HepG2 (cell line): ENCODE data around the gene NTMT1. TPM values are rescaled to one million over a fixed set of nuclear protein-coding genes. Genes with fewer than 3 reads are reported as not detected.

Source experiments
- ATF7 ChIP-seq, 2 experiments: fragments of 450-650 bp in 1 of 2; sonication (generic) in 1 of 2; formaldehyde crosslinking in 1 of 2; IDR thresholded peaks; 2 replicates each; pipeline versions ENCODE4 v1.4.0 to v1.6.1; 2016 to 2020; ENCODE audit warnings: antibody characterized with exemption in 1 of 2, mild to moderate bottlenecking in 1 of 2, missing genetic modification reagents in 1 of 2
- CBX2 ChIP-seq, 2 experiments: fragments of 200-600 bp in 1 of 2; sonication (generic); formaldehyde crosslinking in 1 of 2; IDR thresholded peaks; 2 replicates each; pipeline versions ENCODE4 v1.7.0 to v1.8.1; 2018 to 2022; ENCODE audit warnings: low read depth in 2 of 2, low read length in 1 of 2, mild to moderate bottlenecking in 1 of 2, missing genetic modification reagents in 1 of 2
- DDIT3 ChIP-seq: sonication (generic); formaldehyde crosslinking; IDR thresholded peaks from 2 replicates; pipeline ENCODE4 v1.4.0; 2020; ENCODE audit warnings: mild to moderate bottlenecking, missing genetic modification reagents
- FOXK2 ChIP-seq: fragments of 450-650 bp; IDR thresholded peaks from 2 replicates; pipeline ENCODE4 v1.6.1; 2016
- IRF9 ChIP-seq: sonication (generic); formaldehyde crosslinking; IDR thresholded peaks from 2 replicates; pipeline ENCODE4 v1.8.0; 2022; ENCODE audit warnings: missing genetic modification reagents, mild to moderate bottlenecking, borderline replicate concordance
- IRX3 ChIP-seq: sonication (generic); formaldehyde crosslinking; IDR thresholded peaks from 2 replicates; pipeline ENCODE4 v1.8.1; 2023; ENCODE audit warnings: mild to moderate bottlenecking, low read depth, missing genetic modification reagents, borderline replicate concordance
- MBNL3 ChIP-seq: fragments of 250-450 bp; sonication (Bioruptor Pico); conservative IDR thresholded peaks from 2 replicates; pipeline ENCODE4 v1.8.0; 2022; ENCODE audit warnings: mild to moderate bottlenecking, inconsistent platforms
- MXD1 ChIP-seq: sonication (generic); formaldehyde crosslinking; IDR thresholded peaks from 2 replicates; pipeline ENCODE4 v1.4.0; 2020; ENCODE audit warnings: mild to moderate bottlenecking, missing genetic modification reagents
- NFE2L1 ChIP-seq: sonication (generic); formaldehyde crosslinking; IDR thresholded peaks from 2 replicates; pipeline ENCODE4 v1.4.0; 2020; ENCODE audit warnings: missing genetic modification reagents, mild to moderate bottlenecking, borderline replicate concordance
- SNAPC2 ChIP-seq: sonication (generic); formaldehyde crosslinking; IDR thresholded peaks from 2 replicates; pipeline ENCODE4 v1.8.1; 2022; ENCODE audit warnings: mild to moderate bottlenecking, missing genetic modification reagents
- TOE1 ChIP-seq: sonication (generic); formaldehyde crosslinking; IDR thresholded peaks from 2 replicates; pipeline ENCODE4 v1.4.0; 2020; ENCODE audit warnings: mild to moderate bottlenecking, missing genetic modification reagents
- ZBTB3 ChIP-seq: sonication (generic); formaldehyde crosslinking; IDR thresholded peaks from 2 replicates; pipeline ENCODE4 v1.4.0; 2020; ENCODE audit warnings: low read depth, mild to moderate bottlenecking, moderate library complexity, missing genetic modification reagents, borderline replicate concordance
- ZFP90 ChIP-seq: sonication (generic); formaldehyde crosslinking; IDR thresholded peaks from 2 replicates; pipeline ENCODE4 v1.8.0; 2022; ENCODE audit warnings: missing genetic modification reagents, mild to moderate bottlenecking, inconsistent platforms, borderline replicate concordance
- ZNF281 ChIP-seq: sonication (generic); formaldehyde crosslinking; IDR thresholded peaks from 2 replicates; pipeline ENCODE4 v1.4.0; 2020; ENCODE audit warnings: missing genetic modification reagents, borderline replicate concordance
- ZNF431 ChIP-seq: sonication (generic); formaldehyde crosslinking; IDR thresholded peaks from 2 replicates; pipeline ENCODE4 v1.9.0; 2022; ENCODE audit warnings: missing genetic modification reagents, low read depth, mild to moderate bottlenecking, borderline replicate concordance
- ZNF468 ChIP-seq: sonication (generic); formaldehyde crosslinking; IDR thresholded peaks from 2 replicates; pipeline ENCODE4 v1.8.0; 2022; ENCODE audit warnings: mild to moderate bottlenecking, moderate library complexity, missing genetic modification reagents
- ZNF589 ChIP-seq: sonication (generic); formaldehyde crosslinking; conservative IDR thresholded peaks from 2 replicates; pipeline ENCODE4 v1.8.0; 2022; ENCODE audit warnings: mild to moderate bottlenecking, moderate library complexity, missing genetic modification reagents
- ZNF644 ChIP-seq: IDR thresholded peaks from 2 replicates; pipeline ENCODE4 v1.6.1; 2016; ENCODE audit warnings: low read depth
- ZNF75D ChIP-seq: sonication (generic); formaldehyde crosslinking; IDR thresholded peaks from 2 replicates; pipeline ENCODE4 v1.8.1; 2023; ENCODE audit warnings: missing genetic modification reagents, mild to moderate bottlenecking, borderline replicate concordance
- polyA plus RNA-seq, 8 experiments: library from polyadenylated mRNA; depleted of rRNA in 3 of 8; stranded (reverse) in 7 of 8; unstranded in 1 of 8; fragments of >200 nt; fragmentation: Illumina TruSeq in 4 of 8; extraction: Trizol in 4 of 8; gene quantifications; 2 replicates each; pipeline versions ENCODE4 v1.2.1 to v1.2.3, GENCODE V29; 2011 to 2016; ENCODE audit warnings: low read depth in 4 of 8, missing spikeins in 1 of 8, mixed read lengths in 1 of 8; ENCODE audit not compliant: insufficient read depth in 1 of 8
- total RNA-seq, 5 experiments: library from RNA; depleted of rRNA; stranded (reverse); fragments of >200 nt; fragmentation: Illumina TruSeq; extraction: Trizol; gene quantifications; 2 replicates each; pipeline ENCODE4 v1.2.3, GENCODE V29; 2016; ENCODE audit warnings: low read depth in 1 of 5
- TF ChIP-seq, protein P1 (sequence below): sonication (generic); formaldehyde crosslinking; IDR thresholded peaks from 2 replicates; pipeline ENCODE4 v1.8.0; 2022; ENCODE audit warnings: mild to moderate bottlenecking, missing genetic modification reagents, borderline replicate concordance

Gene NTMT1
- total and polyA plus RNA-seq, 2 of the 13 experiments (the other 11 are each of a cell fraction or from before 2014, with no cell fraction given): 49.1 to 53.8 TPM

- no peak for TF ChIP-seq CBX2 (IDR thresholded peaks at IDR 0.05; ENCODE audit: low read depth, low read length)
- no peak for TF ChIP-seq CBX2 (CRISPR knock-in tag; IDR thresholded peaks at IDR 0.05; ENCODE audit: low read depth)
- no peak for TF ChIP-seq IRX3 (CRISPR knock-in tag)
- TF ChIP-seq SNAPC2 (CRISPR knock-in tag): no peak
- TF ChIP-seq ZFP90 (CRISPR knock-in tag): no peak
- peak; percentile 65; the same call in 1 of the 2 replicates for TF ChIP-seq IRF9 (CRISPR knock-in tag)
- TF ChIP-seq ZNF644 (CRISPR knock-in tag): no peak
- peak; percentile 29; the same call in 1 of the 2 replicates for TF ChIP-seq ZNF281 (CRISPR knock-in tag)
- TF ChIP-seq ZNF431 (CRISPR knock-in tag): no peak
- no peak for TF ChIP-seq MBNL3 (CRISPR knock-in tag)
- no peak for TF ChIP-seq DDIT3
- no peak for TF ChIP-seq ZNF468
- TF ChIP-seq NFE2L1 (CRISPR knock-in tag): no peak
- no peak for TF ChIP-seq ZNF75D (CRISPR knock-in tag)
- TF ChIP-seq MXD1: no peak
- TF ChIP-seq ZBTB3 (CRISPR knock-in tag): no peak
- TF ChIP-seq, protein P1, sequence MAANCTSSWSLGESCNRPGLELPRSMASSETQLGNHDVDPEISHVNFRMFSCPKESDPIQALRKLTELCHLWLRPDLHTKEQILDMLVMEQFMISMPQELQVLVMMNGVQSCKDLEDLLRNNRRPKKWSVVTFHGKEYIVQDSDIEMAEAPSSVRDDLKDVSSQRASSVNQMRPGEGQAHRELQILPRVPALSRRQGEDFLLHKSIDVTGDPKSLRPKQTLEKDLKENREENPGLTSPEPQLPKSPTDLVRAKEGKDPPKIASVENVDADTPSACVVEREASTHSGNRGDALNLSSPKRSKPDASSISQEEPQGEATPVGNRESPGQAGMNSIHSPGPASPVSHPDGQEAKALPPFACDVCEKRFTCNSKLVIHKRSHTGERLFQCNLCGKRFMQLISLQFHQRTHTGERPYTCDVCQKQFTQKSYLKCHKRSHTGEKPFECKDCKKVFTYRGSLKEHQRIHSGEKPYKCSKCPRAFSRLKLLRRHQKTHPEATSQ (CRISPR knock-in tag): no peak
- TF ChIP-seq FOXK2: no peak
- no peak for TF ChIP-seq ATF7 (IDR thresholded peaks at IDR 0.05)
- TF ChIP-seq ATF7 (CRISPR knock-in tag; IDR thresholded peaks at IDR 0.05): no peak
- no peak for TF ChIP-seq TOE1 (CRISPR knock-in tag)
- no peak for TF ChIP-seq ZNF589 (CRISPR knock-in tag)
Measured at GRCh38 chr9:129608561-129609481, 17.1 kb upstream of the NTMT1 start (continued).
